DMS153 treated with DMSO at 0.1 percent for 48 hours (cell line): Measurements from ENCODE around the gene RAD23B.

Source experiments
- DNase-seq: peaks from one replicate; lab custom pipeline; 2025; ENCODE audit not compliant: unreplicated experiment; lab: John Stamatoyannopoulos, UW

RAD23B gene

DNA sequence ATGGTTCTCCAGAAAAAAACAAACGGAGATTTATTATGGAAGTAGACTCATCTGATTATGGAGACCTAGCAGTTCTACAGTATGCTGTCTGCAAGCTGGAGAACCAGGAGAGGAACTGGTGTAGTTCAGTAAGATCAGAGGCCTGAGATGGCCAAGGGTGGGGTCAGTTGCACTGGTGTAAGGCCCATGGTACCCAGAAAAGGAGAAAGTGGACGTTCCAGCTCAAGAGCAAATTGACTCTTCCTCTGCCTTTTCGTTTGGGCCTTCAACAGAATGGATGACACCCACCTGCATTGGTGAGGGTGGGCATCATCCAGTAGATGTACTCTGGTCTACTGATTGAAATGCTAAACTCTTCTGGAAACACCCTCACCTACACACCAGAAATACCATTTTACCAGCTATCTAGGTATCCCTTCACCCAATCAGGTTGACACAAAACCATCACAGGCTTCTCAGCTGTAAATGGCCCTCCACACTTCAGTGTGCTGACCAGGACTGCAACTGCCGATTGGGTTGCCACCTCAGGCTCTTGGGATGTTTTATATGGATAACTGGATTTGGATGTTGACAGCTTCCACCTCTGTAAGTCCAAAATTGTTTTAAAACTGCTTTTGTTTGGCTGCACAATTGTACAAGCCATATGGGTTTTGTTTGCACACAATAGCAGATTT is 51.2 kb downstream of the RAD23B start:
- DNase-seq: no peak

DNA sequence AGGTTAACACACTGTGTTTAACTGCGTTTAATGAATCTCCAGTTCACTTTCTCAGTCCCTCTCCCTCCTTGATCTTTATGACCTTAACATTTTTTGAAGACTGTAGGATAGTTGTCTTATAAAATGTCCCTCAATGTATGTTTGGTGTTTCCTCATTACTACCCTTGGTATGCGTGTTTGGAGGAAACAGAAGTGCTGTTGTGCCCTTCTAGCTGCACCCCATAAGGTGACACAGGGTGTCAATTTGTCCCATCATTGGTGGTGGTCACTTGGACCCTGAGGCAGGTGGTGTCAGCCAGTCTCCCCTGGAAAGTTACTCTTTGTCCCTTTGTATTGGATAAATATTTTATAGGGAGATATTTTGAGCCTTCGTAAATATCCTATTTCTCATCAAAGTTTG is 52.3 kb downstream of the RAD23B start:
- no peak for DNase-seq

- DNase-seq: no peak
Observed at GRCh38 chr9:107336718-107337360, 53.8 kb downstream of the RAD23B start.

DNA sequence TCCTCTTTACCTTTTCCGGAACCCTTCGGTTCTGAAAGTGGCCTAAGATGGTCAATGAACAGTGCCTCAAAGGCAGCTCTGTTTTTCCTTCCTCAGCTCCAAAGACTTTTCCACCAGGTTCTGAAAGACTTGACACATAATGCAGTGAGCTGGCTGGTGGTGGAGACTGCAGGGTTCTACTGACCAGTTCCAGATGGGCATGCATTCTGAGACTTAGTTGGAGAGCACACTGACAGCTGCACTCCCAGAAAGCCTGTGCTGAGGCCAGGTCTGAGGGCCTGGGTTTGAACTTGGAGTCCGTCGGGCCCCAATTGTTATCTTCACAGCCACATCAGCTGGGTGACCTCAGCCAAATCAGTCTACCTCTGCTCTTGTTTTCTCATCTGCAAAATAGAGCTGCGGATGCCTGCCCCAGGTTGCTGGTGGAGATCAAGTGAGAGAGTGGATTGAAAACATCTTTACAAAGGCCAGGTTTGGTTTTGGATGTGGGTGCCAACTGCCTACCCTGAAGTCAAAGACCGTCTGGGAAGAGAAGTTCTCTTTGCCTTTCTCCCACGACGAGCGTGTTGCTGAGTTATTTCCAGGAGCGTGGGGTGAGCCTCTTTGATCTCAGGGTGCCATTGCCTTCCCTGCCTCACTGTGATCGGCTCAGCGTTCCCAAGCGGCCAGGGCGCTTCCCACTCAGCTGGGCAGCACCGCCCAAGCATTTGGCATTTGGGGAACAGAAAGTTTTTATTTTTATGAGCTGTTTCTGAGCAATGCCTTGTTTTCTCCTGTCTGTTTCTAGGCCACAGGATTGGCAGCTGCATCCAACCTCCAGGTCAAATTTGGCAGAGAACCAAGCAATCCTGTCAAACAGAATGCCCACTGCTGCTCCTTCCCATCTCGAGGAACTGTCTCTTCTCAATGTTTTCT is 54.9 kb downstream of the RAD23B start:
- no peak for DNase-seq

GRCh38 chr9:107338911-107339659 is 56.0 kb downstream of the RAD23B start:
- DNase-seq: no peak

GRCh38 chr9:107340920-107341632 is 58.0 kb downstream of the RAD23B start:
- DNase-seq: peak; percentile 61

DNA sequence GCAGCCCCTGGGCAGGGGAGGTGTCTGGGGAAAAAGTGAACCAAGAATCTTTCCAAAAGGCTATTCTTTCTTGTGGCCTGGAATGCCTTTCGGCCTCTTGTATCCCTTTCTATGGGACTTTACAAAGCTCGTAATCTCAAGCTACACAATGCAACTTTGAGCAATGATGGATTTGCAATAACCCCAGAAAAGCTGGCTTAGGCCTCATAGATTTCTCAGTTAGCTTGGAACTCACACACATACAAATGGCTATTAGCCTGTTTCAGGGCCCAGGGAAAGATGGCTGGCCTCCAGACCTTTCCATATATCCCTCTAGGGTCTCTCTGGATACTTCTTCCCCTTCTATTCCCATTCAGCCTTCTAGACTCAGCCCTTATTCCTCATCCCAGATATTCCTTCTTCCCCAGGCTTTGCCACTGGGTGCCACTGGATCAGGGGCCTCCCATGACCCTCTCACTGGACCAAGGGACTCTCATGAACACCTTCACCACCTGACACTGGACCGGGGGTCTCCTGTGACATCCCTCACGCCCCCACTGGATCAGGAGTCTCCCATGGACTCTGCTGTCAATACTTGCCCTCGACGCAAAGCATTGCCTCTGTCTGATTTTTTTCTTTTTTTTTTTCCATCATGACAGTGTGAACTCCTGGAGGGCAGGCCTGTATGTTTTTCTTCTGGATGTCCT is 59.5 kb downstream of the RAD23B start:
- no peak for DNase-seq

GRCh38 chr9:107345327-107345726 is 62.2 kb downstream of the RAD23B start:
- DNase-seq: peak; percentile 55

DNA sequence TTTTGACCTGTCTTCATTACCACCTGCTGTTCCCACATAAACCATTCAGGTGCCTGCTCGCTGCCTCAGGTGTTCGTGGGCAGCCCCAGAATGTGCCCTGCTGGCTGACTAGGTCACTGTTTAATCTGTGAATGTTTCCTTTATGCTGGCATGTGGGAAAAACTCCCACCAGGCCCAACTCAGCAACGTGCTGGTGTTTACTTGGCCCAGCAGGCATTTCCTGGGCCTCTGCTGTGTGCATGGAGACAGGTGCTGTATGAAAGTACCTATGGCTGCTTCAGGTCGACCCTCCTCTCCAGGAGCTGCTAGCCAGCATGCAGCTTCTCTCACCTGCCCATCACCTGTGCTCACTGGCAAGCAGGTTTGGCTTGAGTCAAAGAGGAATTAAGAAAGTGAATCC is 65.8 kb downstream of the RAD23B start:
- no peak for DNase-seq

DNA sequence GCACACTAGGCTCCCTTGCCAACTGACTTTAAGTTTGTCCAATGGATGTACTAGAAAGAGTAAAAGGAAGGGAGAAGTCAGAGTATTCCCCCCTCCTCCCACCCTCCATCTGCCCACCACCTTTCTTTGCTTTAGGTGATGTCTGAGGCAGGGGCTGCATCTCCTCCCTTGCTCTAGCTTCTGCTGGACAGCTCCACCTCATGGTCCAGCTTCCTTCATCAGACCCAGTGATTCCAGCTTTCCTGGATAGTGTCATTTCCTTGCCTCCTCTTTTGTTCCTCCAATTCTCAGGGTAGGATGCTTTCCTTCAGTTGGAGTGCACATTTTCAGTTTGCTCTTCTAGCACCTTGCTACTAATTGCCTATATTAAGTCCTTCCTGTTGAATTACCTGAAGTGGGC is 67.4 kb downstream of the RAD23B start:
- no peak for DNase-seq

DNA sequence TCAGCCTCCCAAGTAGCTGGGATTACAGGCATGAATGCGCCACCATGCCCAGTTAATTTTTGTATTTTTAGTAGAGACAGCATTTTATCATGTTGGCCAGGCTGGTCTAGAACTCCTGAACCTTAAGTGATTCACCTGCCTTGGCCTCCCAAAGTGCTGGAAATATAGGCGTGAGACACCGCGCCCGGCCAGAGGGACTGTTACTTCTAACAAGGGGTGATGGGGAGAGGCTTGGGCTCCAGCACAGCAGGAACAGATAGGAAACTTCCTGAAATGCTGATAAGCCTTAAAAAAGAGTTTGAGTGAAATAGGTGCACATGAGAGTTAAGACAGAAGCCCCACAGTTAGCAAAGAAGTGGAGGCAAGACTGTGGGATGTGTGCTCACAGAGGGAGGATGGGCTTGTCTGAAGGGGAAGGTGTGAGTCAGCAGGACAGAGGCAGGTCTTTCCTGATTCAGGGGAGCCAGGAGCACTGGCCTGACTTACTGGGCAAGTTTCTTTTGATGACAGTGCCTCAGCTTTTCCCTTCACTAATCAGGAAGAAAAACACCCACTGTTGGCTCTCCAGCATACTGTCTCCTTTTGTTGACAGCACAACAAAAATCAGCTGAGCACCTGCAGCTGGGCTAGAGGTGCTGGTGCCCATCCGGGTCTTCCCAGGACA is 68.4 kb downstream of the RAD23B start:
- DNase-seq: no peak

GRCh38 chr9:107355394-107355793 is 72.3 kb downstream of the RAD23B start:
- no peak for DNase-seq

- peak; percentile 42 for DNase-seq
Observed at GRCh38 chr9:107358986-107359385, 75.9 kb downstream of the RAD23B start.

GRCh38 chr9:107360098-107360497 is 77.0 kb downstream of the RAD23B start:
- no peak for DNase-seq

GRCh38 chr9:107361816-107362215 is 78.7 kb downstream of the RAD23B start:
- no peak for DNase-seq

DNA sequence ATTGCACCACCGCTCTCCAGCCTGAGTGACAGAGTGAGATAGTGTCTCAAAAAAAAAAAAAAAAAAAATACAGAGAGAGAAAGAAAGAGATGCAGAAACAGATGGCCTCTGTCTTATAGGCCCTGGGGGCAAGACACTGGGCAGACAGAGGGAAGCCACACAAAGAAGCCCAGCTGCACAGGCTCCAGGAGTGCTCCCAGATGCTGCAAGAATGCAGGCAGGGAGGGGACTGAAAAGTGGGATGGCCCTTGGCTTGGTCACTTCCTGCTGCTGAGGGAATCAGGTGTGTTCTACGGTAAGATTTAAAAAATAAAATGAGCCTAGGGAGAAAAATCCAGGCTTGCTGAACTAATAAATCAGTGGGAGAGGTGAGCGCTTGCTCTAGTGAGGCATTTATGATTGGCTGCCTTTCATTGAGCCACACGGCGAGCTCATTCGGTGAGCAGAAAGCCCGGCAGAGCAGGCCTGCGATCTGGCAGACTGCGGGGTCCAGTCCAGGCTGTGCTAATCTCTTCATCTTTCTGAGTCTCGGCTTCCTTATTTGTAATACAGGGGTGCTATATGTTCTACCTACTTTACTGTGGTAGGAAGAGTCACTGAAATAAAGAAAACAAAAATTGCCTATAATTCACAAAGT is 80.6 kb downstream of the RAD23B start:
- no peak for DNase-seq

- DNase-seq: no peak
Observed at GRCh38 chr9:107367727-107368502, 84.8 kb downstream of the RAD23B start.

- no peak for DNase-seq
Observed at GRCh38 chr9:107368696-107369095, 85.6 kb downstream of the RAD23B start.
